Endothelial cell (in vitro differentiated cells): ENCODE measurements around the gene MCOLN2. TPM values are rescaled to one million over a fixed set of nuclear protein-coding genes. Genes with fewer than 3 reads are reported as not detected.

Source experiments
- DNase-seq: peaks from one replicate; pipeline ENCODE4 v3.0.0; 2021; ENCODE audit warnings: low spot score
- H3K27ac Mint-ChIP-seq: one replicate; pipeline ENCODE4 v1.8.0; 2021; ENCODE audit warnings: mixed read lengths, inconsistent platforms; ENCODE audit not compliant: unreplicated experiment
- H3K27me3 Mint-ChIP-seq: one replicate; pipeline ENCODE4 v1.8.0; 2021; ENCODE audit warnings: mild to moderate bottlenecking, moderate library complexity, mixed read lengths, inconsistent platforms; ENCODE audit not compliant: unreplicated experiment
- H3K36me3 Mint-ChIP-seq: one replicate; pipeline ENCODE4 v1.8.0; 2021; ENCODE audit warnings: mild to moderate bottlenecking, low read depth, mixed read lengths, inconsistent platforms; ENCODE audit not compliant: unreplicated experiment
- H3K4me1 Mint-ChIP-seq: one replicate; pipeline ENCODE4 v1.8.0; 2021; ENCODE audit warnings: mild to moderate bottlenecking, mixed read lengths, inconsistent platforms; ENCODE audit not compliant: unreplicated experiment
- H3K4me3 Mint-ChIP-seq: one replicate; pipeline ENCODE4 v1.8.0; 2021; ENCODE audit warnings: mild to moderate bottlenecking, mixed read lengths, inconsistent platforms; ENCODE audit not compliant: unreplicated experiment
- H3K9me3 Mint-ChIP-seq: one replicate; pipeline ENCODE4 v1.8.0; 2021; ENCODE audit warnings: mixed read lengths, inconsistent platforms; ENCODE audit not compliant: unreplicated experiment
- total RNA-seq: library from RNA; stranded (reverse); fragmentation: NEBNext Ultra II Directional; extraction: Animal tissue kit (Norgen Biotek cat#: 25700); gene quantifications from one replicate; pipeline ENCODE4 v1.2.1, GENCODE V29; 2021; ENCODE audit not compliant: unreplicated experiment
- TF ChIP-seq, protein P1 (sequence below): fragments of 200-600 bp; sonication (generic); IDR thresholded peaks from one replicate; pipeline ENCODE4 v1.5.0; 2021; ENCODE audit warnings: antibody characterized with exemption; ENCODE audit not compliant: unreplicated experiment

Gene MCOLN2
- total RNA-seq, 1 donor from 2014 or later = 0.64 TPM

DNA sequence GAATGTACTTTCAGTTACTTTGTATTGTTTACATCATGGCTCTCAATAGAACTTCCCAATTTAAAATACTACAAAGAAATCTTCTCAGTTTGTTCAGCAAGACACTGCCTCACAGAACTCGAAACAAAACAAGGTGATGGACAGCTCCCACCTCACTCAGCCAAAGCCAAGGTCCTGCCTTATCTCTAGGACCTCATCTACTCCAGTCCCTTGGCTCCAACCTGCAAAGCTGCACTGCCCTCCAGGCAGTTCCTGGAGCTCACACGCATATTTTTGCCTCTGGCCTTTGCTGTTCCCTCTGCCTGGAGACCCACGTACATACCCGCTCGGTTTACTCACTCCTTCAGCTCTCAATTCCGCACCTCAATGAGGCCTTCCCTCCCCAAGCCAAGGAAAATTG lies 40.3 kb downstream of the MCOLN2 start:
- no peaks in the 10 kb centered on the region for H3K9me3 Mint-ChIP-seq

DNA sequence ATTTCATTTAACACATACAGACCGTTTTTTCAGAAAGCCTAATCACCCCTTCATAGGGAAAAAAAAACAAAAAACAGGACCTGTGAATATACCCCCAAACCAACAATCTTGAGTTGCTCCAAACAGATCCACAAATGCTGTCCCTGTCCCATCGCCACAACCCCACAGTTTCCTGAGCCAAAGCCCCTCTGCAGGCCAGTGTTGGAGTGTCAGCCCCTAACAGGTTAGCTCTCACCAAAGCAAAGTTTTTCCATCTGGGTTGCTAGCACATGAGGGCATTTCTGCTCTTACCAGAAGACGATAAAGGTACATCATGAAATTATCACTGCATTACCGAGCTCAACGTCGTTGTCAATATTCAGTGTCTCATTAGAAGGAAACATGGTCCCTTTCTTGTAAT lies 40.8 kb downstream of the MCOLN2 start:
- Mint-ChIP-seq H3K27me3 (peaks cover 1% of the 10 kb centered on the region), H3K36me3 (no peaks in the 10 kb centered on the region), H3K27ac (no peak overlapping the region), H3K9me3 (no peaks in the 10 kb centered on the region), H3K4me3 (no peak overlapping the region), H3K4me1 (peaks cover 9% of the 10 kb centered on the region)
- DNase-seq = no peak
- TF ChIP-seq, protein P1, sequence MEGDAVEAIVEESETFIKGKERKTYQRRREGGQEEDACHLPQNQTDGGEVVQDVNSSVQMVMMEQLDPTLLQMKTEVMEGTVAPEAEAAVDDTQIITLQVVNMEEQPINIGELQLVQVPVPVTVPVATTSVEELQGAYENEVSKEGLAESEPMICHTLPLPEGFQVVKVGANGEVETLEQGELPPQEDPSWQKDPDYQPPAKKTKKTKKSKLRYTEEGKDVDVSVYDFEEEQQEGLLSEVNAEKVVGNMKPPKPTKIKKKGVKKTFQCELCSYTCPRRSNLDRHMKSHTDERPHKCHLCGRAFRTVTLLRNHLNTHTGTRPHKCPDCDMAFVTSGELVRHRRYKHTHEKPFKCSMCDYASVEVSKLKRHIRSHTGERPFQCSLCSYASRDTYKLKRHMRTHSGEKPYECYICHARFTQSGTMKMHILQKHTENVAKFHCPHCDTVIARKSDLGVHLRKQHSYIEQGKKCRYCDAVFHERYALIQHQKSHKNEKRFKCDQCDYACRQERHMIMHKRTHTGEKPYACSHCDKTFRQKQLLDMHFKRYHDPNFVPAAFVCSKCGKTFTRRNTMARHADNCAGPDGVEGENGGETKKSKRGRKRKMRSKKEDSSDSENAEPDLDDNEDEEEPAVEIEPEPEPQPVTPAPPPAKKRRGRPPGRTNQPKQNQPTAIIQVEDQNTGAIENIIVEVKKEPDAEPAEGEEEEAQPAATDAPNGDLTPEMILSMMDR = no peak

More for the DNA sequence above, 40.3 kb downstream of the MCOLN2 start:
- H3K4me3 Mint-ChIP-seq = no peak overlapping the region
- H3K27me3 Mint-ChIP-seq = no peaks in the 10 kb centered on the region
- no peak overlapping the region for H3K27ac Mint-ChIP-seq
- H3K36me3 Mint-ChIP-seq = no peaks in the 10 kb centered on the region
- peaks cover 9% of the 10 kb centered on the region for H3K4me1 Mint-ChIP-seq
- TF ChIP-seq, protein P1 = no peak
- DNase-seq = no peak

DNA sequence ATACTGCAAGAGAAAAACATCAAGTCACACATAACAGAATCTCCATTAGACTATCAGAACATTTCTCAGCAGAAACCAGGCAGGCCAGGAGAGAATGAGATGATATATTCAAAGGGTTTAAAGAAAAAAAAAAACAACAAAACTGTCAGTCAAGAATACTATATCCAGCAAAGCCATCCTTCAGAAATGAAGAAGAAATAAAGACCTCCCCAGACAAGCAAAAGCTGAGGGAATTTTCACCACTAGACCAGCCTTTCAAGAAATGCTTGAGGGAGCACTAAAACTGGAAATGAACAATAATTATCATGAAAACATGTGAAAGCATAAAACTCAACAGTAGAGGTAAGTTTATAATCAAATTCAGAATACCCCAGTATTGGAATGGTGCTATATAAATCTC lies 47.2 kb downstream of the MCOLN2 start:
- Mint-ChIP-seq H3K27ac (no peak overlapping the region), H3K4me3 (no peak overlapping the region), H3K9me3 (no peaks in the 10 kb centered on the region), H3K27me3 (peaks cover 7% of the 10 kb centered on the region), H3K4me1 (no peaks in the 10 kb centered on the region), H3K36me3 (no peaks in the 10 kb centered on the region)
- TF ChIP-seq, protein P1 = no peak
- no peak for DNase-seq

DNA sequence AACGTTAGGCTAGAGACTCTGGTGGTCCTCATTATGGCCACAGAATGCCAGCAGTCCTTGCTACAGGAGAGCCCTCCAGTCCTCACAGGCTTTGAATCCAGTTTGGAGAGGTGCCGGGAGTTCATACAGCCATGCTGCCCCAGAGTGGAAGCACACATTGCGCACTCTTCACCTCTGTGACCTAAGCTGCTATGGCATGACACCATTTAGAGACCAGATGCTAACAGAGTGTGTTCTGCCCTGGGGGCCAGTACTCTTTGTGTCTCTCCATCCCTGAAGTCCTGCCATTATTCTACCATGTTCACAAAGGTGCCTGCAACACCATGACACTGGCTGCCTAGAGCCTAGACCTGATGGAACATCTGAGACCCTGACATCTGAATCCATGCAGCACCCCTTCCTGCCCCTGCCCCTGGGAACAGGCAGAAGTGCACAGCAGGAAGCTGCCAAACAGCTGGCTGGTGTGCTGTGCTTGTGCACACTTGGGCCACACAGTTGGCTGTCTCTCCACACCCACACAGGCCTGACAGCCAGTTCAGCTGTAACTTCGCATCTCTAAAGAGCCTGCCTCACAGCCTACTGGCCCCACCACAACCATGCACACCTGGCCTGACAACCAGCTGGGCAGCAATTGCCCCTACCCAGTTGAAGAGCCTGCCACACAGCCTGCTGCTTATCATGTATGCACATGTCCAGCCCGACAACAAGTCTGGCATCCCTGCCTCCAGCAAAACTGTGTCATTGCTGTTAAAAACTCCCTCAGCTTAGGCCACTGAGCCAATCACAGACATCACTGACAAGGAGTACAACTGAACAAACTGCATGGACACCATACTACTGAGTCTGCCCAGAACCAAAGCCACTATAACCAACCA lies 49.1 kb downstream of the MCOLN2 start:
- no peaks in the 10 kb centered on the region for H3K4me1 Mint-ChIP-seq
- DNase-seq = no peak
- no peaks in the 10 kb centered on the region for H3K36me3 Mint-ChIP-seq
- TF ChIP-seq, protein P1 = no peak
- peaks cover 7% of the 10 kb centered on the region for H3K27me3 Mint-ChIP-seq
- H3K27ac Mint-ChIP-seq = no peak overlapping the region
- H3K4me3 Mint-ChIP-seq = no peak overlapping the region
- no peaks in the 10 kb centered on the region for H3K9me3 Mint-ChIP-seq

DNA sequence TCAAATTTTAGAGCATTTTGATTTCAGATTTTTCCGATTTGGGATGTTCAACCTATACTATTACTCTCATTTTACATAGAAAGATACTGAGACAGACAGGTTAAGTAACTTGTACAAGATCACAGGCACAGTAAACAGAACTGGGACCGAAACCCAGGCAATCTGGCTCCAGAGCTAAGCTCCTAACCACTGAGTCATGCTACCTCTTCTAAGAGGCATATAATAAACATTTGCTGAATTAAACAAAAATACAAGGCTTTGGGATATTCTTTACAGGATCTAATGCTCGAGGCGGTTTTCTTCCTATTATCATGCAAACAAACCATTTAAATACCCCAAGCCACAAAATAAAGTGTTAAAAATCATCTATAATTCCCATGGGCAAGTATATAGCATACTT lies 50.3 kb downstream of the MCOLN2 start:
- DNase-seq = no peak
- Mint-ChIP-seq H3K27ac (no peak overlapping the region), H3K27me3 (peaks cover 7% of the 10 kb centered on the region), H3K4me3 (no peak overlapping the region), H3K4me1 (no peaks in the 10 kb centered on the region), H3K9me3 (no peaks in the 10 kb centered on the region), H3K36me3 (no peaks in the 10 kb centered on the region)
- TF ChIP-seq, protein P1 = no peak
